ENCODE data around the gene SMIM1. TPM values are rescaled to one million over a fixed set of nuclear protein-coding genes. Genes with fewer than 3 reads are reported as not detected.

The SMIM1 gene
- total and polyA plus RNA-seq, 2 experiments from 2014 or later: 3.2 to 7.2 TPM

DNA sequence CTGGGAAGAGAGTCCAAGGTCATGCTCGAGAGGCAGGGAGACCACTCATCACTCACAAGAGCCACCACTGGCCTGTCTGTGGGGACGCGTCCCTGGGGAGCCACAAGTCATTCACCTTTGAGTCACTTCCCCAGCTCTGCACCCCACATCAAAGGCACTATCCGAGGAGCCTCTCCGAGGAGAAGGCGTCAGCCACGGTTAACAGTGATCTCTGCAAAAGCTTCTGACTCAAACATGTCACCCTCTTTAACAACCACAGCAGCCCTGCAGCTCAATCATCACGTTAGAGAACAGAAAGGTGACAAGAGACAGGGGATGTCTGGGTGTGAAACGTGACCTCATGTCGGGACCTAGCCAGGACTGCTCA lies 14.8 kb downstream of the SMIM1 start:
- H3K79me2 ChIP-seq (replicated peaks; ENCODE audit: insufficient read depth): peaks cover 47% of the 10 kb centered on the region

More for the DNA sequence above, 14.8 kb downstream of the SMIM1 start:
- H3K4me2 ChIP-seq: no peak overlapping the region
- Mint-ChIP-seq H3K27me3 (ENCODE audit: insufficient read depth, low read depth, poor library complexity) (peaks cover 17% of the 10 kb centered on the region), H3K4me1 (peaks cover 31% of the 10 kb centered on the region), H3K4me3 (no peak overlapping the region), H3K36me3 (ENCODE audit: low read depth) (peaks cover 67% of the 10 kb centered on the region), H3K27ac (0 out of 2 replicates have a peak overlapping the region, but pooled peaks have one; percentile 59), H3K9me3 (no peaks in the 10 kb centered on the region)
- no peak overlapping the region for H3K4me3 ChIP-seq
- TF ChIP-seq, protein P1, sequence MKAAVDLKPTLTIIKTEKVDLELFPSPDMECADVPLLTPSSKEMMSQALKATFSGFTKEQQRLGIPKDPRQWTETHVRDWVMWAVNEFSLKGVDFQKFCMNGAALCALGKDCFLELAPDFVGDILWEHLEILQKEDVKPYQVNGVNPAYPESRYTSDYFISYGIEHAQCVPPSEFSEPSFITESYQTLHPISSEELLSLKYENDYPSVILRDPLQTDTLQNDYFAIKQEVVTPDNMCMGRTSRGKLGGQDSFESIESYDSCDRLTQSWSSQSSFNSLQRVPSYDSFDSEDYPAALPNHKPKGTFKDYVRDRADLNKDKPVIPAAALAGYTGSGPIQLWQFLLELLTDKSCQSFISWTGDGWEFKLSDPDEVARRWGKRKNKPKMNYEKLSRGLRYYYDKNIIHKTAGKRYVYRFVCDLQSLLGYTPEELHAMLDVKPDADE (IDR thresholded peaks at IDR 0.05): no peak
- no peak for TF ChIP-seq JUNB (IDR thresholded peaks at IDR 0.05; ENCODE audit: unreplicated experiment)
- no peak for TF ChIP-seq CTCF (conservative IDR thresholded peaks at IDR 0.05; ENCODE audit: low read depth in 2 of 2)
- TF ChIP-seq, protein P2, sequence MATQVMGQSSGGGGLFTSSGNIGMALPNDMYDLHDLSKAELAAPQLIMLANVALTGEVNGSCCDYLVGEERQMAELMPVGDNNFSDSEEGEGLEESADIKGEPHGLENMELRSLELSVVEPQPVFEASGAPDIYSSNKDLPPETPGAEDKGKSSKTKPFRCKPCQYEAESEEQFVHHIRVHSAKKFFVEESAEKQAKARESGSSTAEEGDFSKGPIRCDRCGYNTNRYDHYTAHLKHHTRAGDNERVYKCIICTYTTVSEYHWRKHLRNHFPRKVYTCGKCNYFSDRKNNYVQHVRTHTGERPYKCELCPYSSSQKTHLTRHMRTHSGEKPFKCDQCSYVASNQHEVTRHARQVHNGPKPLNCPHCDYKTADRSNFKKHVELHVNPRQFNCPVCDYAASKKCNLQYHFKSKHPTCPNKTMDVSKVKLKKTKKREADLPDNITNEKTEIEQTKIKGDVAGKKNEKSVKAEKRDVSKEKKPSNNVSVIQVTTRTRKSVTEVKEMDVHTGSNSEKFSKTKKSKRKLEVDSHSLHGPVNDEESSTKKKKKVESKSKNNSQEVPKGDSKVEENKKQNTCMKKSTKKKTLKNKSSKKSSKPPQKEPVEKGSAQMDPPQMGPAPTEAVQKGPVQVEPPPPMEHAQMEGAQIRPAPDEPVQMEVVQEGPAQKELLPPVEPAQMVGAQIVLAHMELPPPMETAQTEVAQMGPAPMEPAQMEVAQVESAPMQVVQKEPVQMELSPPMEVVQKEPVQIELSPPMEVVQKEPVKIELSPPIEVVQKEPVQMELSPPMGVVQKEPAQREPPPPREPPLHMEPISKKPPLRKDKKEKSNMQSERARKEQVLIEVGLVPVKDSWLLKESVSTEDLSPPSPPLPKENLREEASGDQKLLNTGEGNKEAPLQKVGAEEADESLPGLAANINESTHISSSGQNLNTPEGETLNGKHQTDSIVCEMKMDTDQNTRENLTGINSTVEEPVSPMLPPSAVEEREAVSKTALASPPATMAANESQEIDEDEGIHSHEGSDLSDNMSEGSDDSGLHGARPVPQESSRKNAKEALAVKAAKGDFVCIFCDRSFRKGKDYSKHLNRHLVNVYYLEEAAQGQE (IDR thresholded peaks at IDR 0.05; ENCODE audit: unreplicated experiment): no peak
- no peak for TF ChIP-seq NANOG (IDR thresholded peaks at IDR 0.05; ENCODE audit: borderline replicate concordance)
- no peak for TF ChIP-seq ZNF331 (CRISPR knock-in tag; IDR thresholded peaks at IDR 0.05; ENCODE audit: low read depth)
- TF ChIP-seq ZNF114 (CRISPR knock-in tag; IDR thresholded peaks at IDR 0.05): no peak
- no peak for TF ChIP-seq POLR2AphosphoS5 (IDR thresholded peaks at IDR 0.05; ENCODE audit: low read depth)
- TF ChIP-seq ZNF462 (CRISPR knock-in tag; IDR thresholded peaks at IDR 0.05): no peak
- TF ChIP-seq CREB1 (CRISPR knock-in tag; IDR thresholded peaks at IDR 0.05; ENCODE audit: low read depth): no peak
- DNase-seq (ENCODE audit: low spot score) (no peak), ATAC-seq (no peak)
- no peaks in the 10 kb centered on the region for H3F3A ChIP-seq (replicated peaks; ENCODE audit: low read depth)
- peaks cover 13% of the 10 kb centered on the region for H3K36me3 ChIP-seq (ENCODE audit: insufficient read depth)
- no peaks in the 10 kb centered on the region for H3K9me2 ChIP-seq (ENCODE audit: insufficient read depth)
- H2AFZ ChIP-seq: no peak overlapping the region
- peaks cover 6% of the 10 kb centered on the region; the same call in 1 of the 2 replicates for H4K20me1 ChIP-seq (replicated peaks; ENCODE audit: insufficient read depth)
- no peak overlapping the region for H3K27ac ChIP-seq (ENCODE audit: low read depth)
- peaks cover 15% of the 10 kb centered on the region for H3K4me1 ChIP-seq (ENCODE audit: insufficient read depth)
- H3K27me3 ChIP-seq (ENCODE audit: insufficient read depth): no peaks in the 10 kb centered on the region

Measured in GM23338 (cell line).